ENCODE data around the gene ZCCHC14. TPM values are rescaled to one million over a fixed set of nuclear protein-coding genes. Genes with fewer than 3 reads are reported as not detected.
A peak's percentile ranks its signal among the peaks of the same experiment; 100 is the strongest.

ZCCHC14 gene
- total RNA-seq, 1 experiment from 2014 or later = 37.8 TPM

- Histone ChIP-seq H3K9me3 (ENCODE audit: control insufficient read depth in 1 of 2, insufficient read depth in 1 of 2, low read depth in 1 of 2, low read length in 2 of 2) (no peaks in the 10 kb centered on the region), H3K4me3 (replicated peaks in 1 of 2; ENCODE audit: low read depth in 1 of 2, low read length in 2 of 2) (peak overlapping the region; percentile 72), H3K36me3 (ENCODE audit: control insufficient read depth in 1 of 2, insufficient read depth in 2 of 2, low read length in 2 of 2) (no peaks in the 10 kb centered on the region), H4K20me1 (ENCODE audit: insufficient read depth) (0 out of 2 replicates have a peak, but pooled peaks cover 7% of the 10 kb centered on the region), H3K4me1 (ENCODE audit: control insufficient read depth in 1 of 2, insufficient read depth in 2 of 2, low read length in 2 of 2) (peaks cover 42 to 50% of the 10 kb centered on the region in 2 experiments), H3K79me2 (ENCODE audit: insufficient read depth, low read length) (peaks cover 34% of the 10 kb centered on the region), H3K9ac (ENCODE audit: low read length) (peak overlapping the region; percentile 74), H3K9me2 (ENCODE audit: insufficient read depth) (no peaks in the 10 kb centered on the region), H2AFZ (ENCODE audit: low read depth, low read length, poor library complexity, severe bottlenecking) (no peak overlapping the region), H3K4me2 (ENCODE audit: low read length) (peak overlapping the region; percentile 87), H3K27me3 (ENCODE audit: insufficient read depth, low read length) (no peaks in the 10 kb centered on the region), H3K27ac (ENCODE audit: low read depth, low read length) (peak overlapping the region; percentile 60)
- ChIA-PET CTCF (interaction anchor here (1.6 kb wide), 1 partner anchor 14 kb away, joined by 9 read pairs; no protein-coding TSS in a partner anchor), POLR2A (interaction anchor here (0.6 to 1.7 kb wide), 5 partner anchors 9 to 285 kb away, joined by 3 to 9 read pairs (median 6); partner anchors contain the start of gene FBXO31), RAD21 (ENCODE audit: low non-redundant PET in 1 of 2, low total read pairs in 2 of 2, uncharacterized antibody in 2 of 2, unreplicated experiment in 2 of 2) (interaction anchor here in 1 of 2 experiments (0.7 kb wide), 1 partner anchor 9 kb away, joined by 3 read pairs; the partner anchor contains the start of gene FBXO31)
- intact Hi-C loops (cut with micrococcal nuclease) = no loop called here
- TF ChIP-seq ZNF274 (IDR thresholded peaks at IDR 0.05; ENCODE audit: low read depth, low read length) (no peak), ELF1 (IDR thresholded peaks at IDR 0.05; ENCODE audit: borderline replicate concordance, low read depth) (no peak), ZFX (IDR thresholded peaks at IDR 0.05) (peak; percentile 67; the same call in 1 of the 2 replicates), RAD21 (IDR thresholded peaks at IDR 0.05; ENCODE audit: low read depth) (no peak), POLR2AphosphoS5 (IDR thresholded peaks at IDR 0.05; ENCODE audit: low read depth, low read length) (peak; percentile 29), JUND (IDR thresholded peaks at IDR 0.05) (no peak)
- TSS peak; percentile 66 for BruUV-seq (replicated peaks)
- ATAC-seq (no peak), DNase-seq (ENCODE audit: low read depth, low spot score) (no peak)
Measured at GRCh38 chr16:87392821-87393679, 99.8 kb downstream of the ZCCHC14 start.

Data from HCT116 (cell line).